Measurements from ENCODE around the gene G6PC3.

- TF ChIP-seq CTCF (IDR thresholded peaks at IDR 0.05) (no peak), ZFX (IDR thresholded peaks at IDR 0.05; ENCODE audit: borderline replicate concordance) (no peak)
Observed at GRCh38 chr17:44065668-44066203, 4.8 kb upstream of the G6PC3 start.
